Right cardiac atrium (tissue), 5 donors: Measurements from ENCODE around the gene TMEM63B. TPM values are rescaled to one million over a fixed set of nuclear protein-coding genes. Genes with fewer than 3 reads are reported as not detected.

Source experiments
- ATAC-seq, 2 donors: fragments of 200-7000 bp; cut with Tn5 transposase; one replicate each; pipeline versions ENCODE4 v1.8.0 to v1.9.1; 2020; ENCODE audit warnings: moderate library complexity in 2 of 2, mild to moderate bottlenecking in 1 of 2
- DNase-seq, 3 donors: peaks; one replicate each; pipeline ENCODE4 v3.0.0-alpha.2; 2020
- H3K27ac ChIP-seq: one replicate; pipeline ENCODE4 v1.5.1; 2013; ENCODE audit warnings: mild to moderate bottlenecking, low read length, control low read depth, moderate library complexity
- H3K27me3 ChIP-seq: one replicate; pipeline ENCODE4 v1.6.1; 2013; ENCODE audit not compliant: control insufficient read depth, insufficient read depth
- H3K4me1 ChIP-seq: one replicate; pipeline ENCODE4 v1.6.1; 2013; ENCODE audit warnings: low read length; ENCODE audit not compliant: control insufficient read depth, insufficient read depth
- H3K4me3 ChIP-seq: one replicate; pipeline ENCODE4 v1.5.1; 2013; ENCODE audit warnings: low read length, control low read depth
- H3K9me3 ChIP-seq: one replicate; pipeline ENCODE4 v1.6.1; 2013; ENCODE audit warnings: low read length; ENCODE audit not compliant: control insufficient read depth
- WGBS: extraction: QIAGEN DNeasy Blood & Tissue Kit; methylation state at CpG from one replicate; pipeline ENCODE4 v1.1.7; 2013; 5-methylcytosine and 5-hydroxymethylcytosine counted together
- intact Hi-C, 4 donors: fragments of 100-400 bp; cut with DNase I; formaldehyde crosslinking; loops; one replicate each; pipeline versions ENCODE4 v1.11.0 to v1.14.0; 2022 to 2023
- polyA plus RNA-seq: library from polyadenylated mRNA; stranded (reverse); fragments of 200-250 nt; gene quantifications from one replicate; pipeline ENCODE4 v1.2.3, GENCODE V29; 2013
- total RNA-seq, 4 donors: library from RNA; stranded (reverse); fragmentation: NEBNext Ultra II Directional; extraction: Animal tissue kit (Norgen Biotek cat#: 25700); gene quantifications; one replicate each; pipeline ENCODE4 v1.2.1, GENCODE V29; 2021
- donor health status: healthy with polysubstance abuse.
- donor health status: DM: no; HTN: yes; CAD: no.
- donor health status: DM: no; HTN: no; CAD: no.
- donor health status: DM: no; HTN: yes; CAD: no; lungs with severe emphysema.
- donor health status: DM: yes; HTN: yes; CAD: no.

The TMEM63B gene
- total and polyA plus RNA-seq, 5 donors = 27.7 to 44.8 (median 43.3) TPM

DNA sequence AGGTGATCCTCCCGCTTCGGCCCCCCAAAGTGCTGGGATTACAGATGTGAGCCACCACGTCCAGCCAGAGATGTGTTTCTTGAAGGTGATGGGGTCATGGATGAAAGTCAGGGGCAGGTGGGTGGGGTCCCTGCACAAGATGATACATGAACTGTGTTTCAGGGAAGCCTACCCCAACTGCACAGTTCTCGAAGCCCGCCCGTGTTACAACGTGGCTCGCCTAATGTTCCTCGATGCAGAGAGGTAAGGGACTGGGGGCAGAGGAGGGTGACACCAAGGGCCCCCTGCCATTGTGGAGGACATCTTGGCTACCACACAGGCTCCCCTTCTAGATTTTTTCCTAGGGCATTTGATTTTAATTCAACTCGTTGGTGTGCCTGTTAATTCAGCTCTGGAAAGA is 19.3 kb downstream of the TMEM63B start:
- WGBS = 89% methylated on average over 10 of the region's 10 CpGs
- no peak overlapping the region for H3K4me3 ChIP-seq
- intact Hi-C loops = loop anchor here in 1 of 4 donors (5.0 kb wide), 1 partner anchor 49 kb away; no protein-coding TSS in a partner anchor
- H3K4me1 ChIP-seq = peaks cover 2% of the 10 kb centered on the region
- no peaks in the 10 kb centered on the region for H3K9me3 ChIP-seq
- no peak overlapping the region for H3K27ac ChIP-seq
- H3K27me3 ChIP-seq = no peaks in the 10 kb centered on the region
- no peak for DNase-seq
- no peak for ATAC-seq

DNA sequence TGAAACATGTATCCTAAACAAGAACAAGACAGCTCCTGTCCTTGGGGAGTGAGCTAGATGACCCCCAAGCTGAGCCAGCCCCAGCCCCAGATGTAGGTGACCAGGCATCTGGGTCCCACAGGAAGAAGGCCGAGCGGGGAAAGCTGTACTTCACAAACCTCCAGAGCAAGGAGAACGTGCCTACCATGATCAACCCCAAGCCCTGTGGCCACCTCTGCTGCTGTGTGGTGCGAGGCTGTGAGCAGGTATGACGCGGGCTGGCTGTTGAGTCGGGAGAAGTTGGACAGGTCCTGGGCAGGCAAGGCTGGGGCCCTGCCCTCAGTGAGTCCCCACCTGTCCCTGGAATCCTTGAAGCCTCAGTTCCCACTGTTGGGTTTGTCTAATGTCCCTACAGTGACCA is 19.9 kb downstream of the TMEM63B start:
- intact Hi-C loops = loop anchor here in 1 of 4 donors (5.0 kb wide), 1 partner anchor 50 kb away; no protein-coding TSS in a partner anchor
- Histone ChIP-seq H3K4me1 (peaks cover 3% of the 10 kb centered on the region), H3K9me3 (no peaks in the 10 kb centered on the region), H3K4me3 (no peak overlapping the region), H3K27ac (no peak overlapping the region), H3K27me3 (no peaks in the 10 kb centered on the region)
- DNase-seq (no peak), ATAC-seq (no peak)
- WGBS = 95% methylated on average over 7 of the region's 7 CpGs

DNA sequence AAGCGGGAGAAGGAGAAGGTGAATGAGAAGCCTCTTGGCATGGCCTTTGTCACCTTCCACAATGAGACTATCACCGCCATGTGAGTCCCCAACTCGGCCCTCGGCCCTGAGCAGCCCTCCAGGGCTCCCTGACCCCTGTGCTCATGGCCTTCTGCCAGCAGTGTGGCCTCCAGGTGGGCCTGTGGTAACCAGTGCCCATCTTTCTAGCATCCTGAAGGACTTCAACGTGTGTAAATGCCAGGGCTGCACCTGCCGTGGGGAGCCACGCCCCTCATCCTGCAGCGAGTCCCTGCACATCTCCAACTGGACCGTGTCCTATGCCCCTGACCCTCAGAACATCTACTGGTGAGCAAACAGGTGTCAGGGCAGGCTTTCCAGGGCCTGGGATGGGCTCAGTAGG is 21.0 kb downstream of the TMEM63B start:
- Histone ChIP-seq H3K27me3 (no peaks in the 10 kb centered on the region), H3K4me3 (no peak overlapping the region), H3K9me3 (no peaks in the 10 kb centered on the region), H3K4me1 (peaks cover 3% of the 10 kb centered on the region), H3K27ac (no peak overlapping the region)
- no peak for ATAC-seq
- no peak for DNase-seq
- intact Hi-C loops = loop anchor here in 1 of 4 donors (5.0 kb wide), 1 partner anchor 51 kb away; no protein-coding TSS in a partner anchor
- WGBS = 85% methylated on average over 9 of the region's 9 CpGs

DNA sequence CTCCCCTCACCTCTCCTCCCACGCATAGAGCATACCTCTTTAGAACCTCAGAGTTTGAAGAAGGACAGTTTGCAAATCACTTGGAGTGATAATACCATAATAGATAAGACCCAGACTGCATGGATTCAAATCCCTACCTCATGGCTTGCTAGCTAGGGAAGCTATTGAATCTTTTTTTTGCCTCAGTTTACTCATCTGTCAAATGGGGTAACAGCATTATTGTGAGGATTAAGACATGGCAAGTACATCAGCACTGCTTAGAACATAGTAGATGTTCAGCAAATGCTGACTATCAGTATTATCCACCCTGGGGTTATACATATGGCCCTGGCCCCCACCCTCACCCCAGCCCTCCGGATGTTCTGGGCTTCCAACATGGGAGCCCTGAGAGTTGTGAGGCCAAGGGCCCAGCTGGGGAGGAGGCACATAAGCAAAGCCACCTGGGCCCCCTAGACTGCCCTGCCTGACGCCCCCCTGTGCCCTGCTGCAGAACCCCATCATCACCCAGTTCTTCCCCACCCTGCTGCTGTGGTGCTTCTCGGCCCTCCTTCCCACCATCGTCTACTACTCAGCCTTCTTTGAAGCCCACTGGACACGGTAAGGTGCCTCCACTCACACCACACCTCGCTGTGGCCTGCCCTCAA is 22.1 kb downstream of the TMEM63B start:
- H3K4me3 ChIP-seq = no peak overlapping the region
- H3K27ac ChIP-seq = no peak overlapping the region
- DNase-seq (no peak), ATAC-seq (no peak)
- intact Hi-C loops = loop anchor here in 3 of 4 donors (2.0 to 5.0 kb wide), 2 partner anchors 51 to 52 kb away; no protein-coding TSS in a partner anchor
- 82% methylated on average over 7 of the region's 7 CpGs for WGBS
- no peaks in the 10 kb centered on the region for H3K27me3 ChIP-seq
- H3K9me3 ChIP-seq = no peaks in the 10 kb centered on the region
- peaks cover 3% of the 10 kb centered on the region for H3K4me1 ChIP-seq

DNA sequence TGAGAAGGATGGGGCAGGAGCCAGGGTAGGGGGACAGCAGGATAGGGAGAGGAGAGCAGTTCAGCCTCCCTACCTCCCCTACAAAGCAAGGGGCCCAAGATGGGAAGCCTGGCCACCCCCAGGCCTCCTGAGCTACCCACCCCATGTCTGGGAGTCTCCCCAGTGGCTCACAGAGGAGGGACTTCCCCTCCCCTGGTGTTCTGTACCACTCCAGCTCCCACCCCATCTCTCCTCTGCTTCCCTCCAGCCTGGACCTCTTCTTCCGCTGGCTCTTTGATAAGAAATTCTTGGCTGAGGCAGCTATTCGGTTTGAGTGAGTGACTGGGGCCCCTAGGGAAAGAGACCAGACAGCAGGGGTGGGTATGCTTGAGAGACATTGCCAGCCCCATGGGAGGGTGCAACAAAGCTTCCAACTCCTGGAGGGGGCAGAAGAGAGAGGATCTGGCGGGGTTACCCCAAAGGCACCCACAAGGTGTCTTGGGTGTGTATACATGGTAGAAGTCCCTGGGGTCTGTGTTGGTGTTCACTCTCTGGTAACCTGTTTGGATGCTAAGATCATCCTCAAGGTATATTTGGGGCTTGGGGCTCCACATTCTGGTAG is 23.1 kb downstream of the TMEM63B start:
- no peak overlapping the region for H3K27ac ChIP-seq
- H3K4me1 ChIP-seq = peaks cover 3% of the 10 kb centered on the region
- DNase-seq (no peak), ATAC-seq (no peak)
- intact Hi-C loops = loop anchor here in 2 of 4 donors (2.0 to 5.0 kb wide), 2 partner anchors 52 to 53 kb away; no protein-coding TSS in a partner anchor
- H3K27me3 ChIP-seq = no peaks in the 10 kb centered on the region
- H3K4me3 ChIP-seq = no peak overlapping the region
- 49% methylated on average over 3 of the region's 3 CpGs for WGBS
- no peaks in the 10 kb centered on the region for H3K9me3 ChIP-seq

DNA sequence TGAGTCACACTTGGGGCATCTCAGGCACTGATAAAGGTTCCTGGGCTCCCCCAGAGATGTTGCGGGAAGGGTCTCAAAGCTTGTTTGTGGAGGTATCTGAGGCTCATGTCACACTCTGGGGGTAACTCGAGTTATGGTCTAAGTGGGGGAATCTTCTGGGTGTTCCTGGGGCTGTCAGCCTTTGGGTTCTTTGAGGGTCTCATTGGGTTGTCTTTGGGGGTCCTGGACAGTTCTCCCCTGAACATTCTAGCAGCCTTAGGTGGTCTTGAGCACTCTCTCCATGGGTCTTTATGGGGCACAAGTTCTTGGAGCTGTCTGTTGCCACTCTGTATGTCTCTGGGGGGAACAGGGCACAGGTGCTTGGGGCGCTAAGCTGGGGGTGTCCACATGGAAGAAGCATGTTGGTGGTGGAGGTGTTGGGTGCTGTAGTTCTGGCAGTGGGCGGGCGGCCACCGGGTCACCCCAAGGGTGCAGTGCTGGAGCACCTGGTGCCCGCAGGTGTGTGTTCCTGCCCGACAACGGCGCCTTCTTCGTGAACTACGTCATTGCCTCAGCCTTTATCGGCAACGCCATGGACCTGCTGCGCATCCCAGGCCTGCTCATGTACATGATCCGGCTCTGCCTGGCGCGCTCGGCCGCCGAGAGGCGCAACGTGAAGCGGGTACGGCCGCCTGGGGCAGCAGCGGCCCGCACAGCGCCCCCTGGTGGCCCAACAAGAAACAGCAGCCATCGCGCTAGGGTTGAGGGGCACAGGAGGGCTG is 24.2 kb downstream of the TMEM63B start:
- ATAC-seq = peak; percentile 68 to 74
- H3K4me3 ChIP-seq = no peak overlapping the region
- 25% methylated on average over 31 of the region's 31 CpGs for WGBS
- H3K27me3 ChIP-seq = no peaks in the 10 kb centered on the region
- peak; percentile 74 to 91 (median 90) for DNase-seq
- H3K4me1 ChIP-seq = peaks cover 3% of the 10 kb centered on the region
- intact Hi-C loops = loop anchor here in 3 of 4 donors (2.0 to 5.0 kb wide), 3 partner anchors 51 to 54 kb away; no protein-coding TSS in a partner anchor
- H3K9me3 ChIP-seq = no peaks in the 10 kb centered on the region
- H3K27ac ChIP-seq = no peak overlapping the region

DNA sequence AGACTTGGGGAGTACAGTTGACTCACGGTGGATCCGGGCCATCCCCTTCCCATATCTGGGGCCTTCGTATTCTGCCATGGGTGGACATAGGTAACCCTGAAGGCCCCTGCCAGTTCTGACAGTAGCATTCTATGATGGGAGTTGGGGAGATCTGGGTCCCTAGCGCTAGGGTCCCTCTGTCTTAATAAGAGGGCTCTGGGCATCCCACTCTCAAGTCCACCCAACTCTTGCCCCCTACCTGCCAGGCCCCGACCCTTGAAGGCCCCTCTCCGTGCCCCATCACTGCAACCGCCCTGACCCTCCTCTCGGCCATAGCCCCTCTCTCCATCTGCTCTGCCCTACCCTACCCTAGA is 24.7 kb downstream of the TMEM63B start:
- intact Hi-C loops = loop anchor here in 2 of 4 donors (2.0 to 5.0 kb wide), 2 partner anchors 51 to 55 kb away; no protein-coding TSS in a partner anchor
- Histone ChIP-seq H3K9me3 (no peaks in the 10 kb centered on the region), H3K27me3 (no peaks in the 10 kb centered on the region), H3K27ac (no peak overlapping the region), H3K4me3 (no peak overlapping the region), H3K4me1 (peaks cover 3% of the 10 kb centered on the region)
- ATAC-seq (peak; percentile 2 to 3), DNase-seq (no peak)
- 54% methylated on average over 8 of the region's 8 CpGs for WGBS

DNA sequence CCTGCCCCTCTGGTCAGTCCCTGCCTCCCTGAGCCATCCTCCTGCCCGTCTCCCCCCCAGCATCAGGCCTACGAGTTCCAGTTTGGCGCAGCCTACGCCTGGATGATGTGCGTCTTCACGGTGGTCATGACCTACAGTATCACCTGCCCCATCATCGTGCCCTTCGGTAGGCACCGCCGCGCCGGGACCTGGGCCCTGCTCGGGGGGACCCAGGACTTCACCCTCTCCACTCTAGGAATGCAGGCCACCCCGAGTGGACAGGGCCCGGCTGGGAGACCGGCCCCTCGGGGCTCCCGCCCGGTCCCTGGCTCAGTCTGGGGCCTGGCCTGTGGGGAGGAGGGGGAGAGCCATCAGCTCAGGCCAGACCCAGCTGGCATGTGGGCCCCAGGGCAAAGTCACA is 25.2 kb downstream of the TMEM63B start:
- ATAC-seq = peak in 1 of 2 donors; percentile 2
- Histone ChIP-seq H3K27me3 (no peaks in the 10 kb centered on the region), H3K4me1 (peaks cover 3% of the 10 kb centered on the region), H3K9me3 (no peaks in the 10 kb centered on the region), H3K4me3 (no peak overlapping the region), H3K27ac (no peak overlapping the region)
- intact Hi-C loops = loop anchor here in 2 of 4 donors (2.0 to 5.0 kb wide), 2 partner anchors 52 to 55 kb away; no protein-coding TSS in a partner anchor
- no peak for DNase-seq
- WGBS = 94% methylated on average over 19 of the region's 19 CpGs

DNA sequence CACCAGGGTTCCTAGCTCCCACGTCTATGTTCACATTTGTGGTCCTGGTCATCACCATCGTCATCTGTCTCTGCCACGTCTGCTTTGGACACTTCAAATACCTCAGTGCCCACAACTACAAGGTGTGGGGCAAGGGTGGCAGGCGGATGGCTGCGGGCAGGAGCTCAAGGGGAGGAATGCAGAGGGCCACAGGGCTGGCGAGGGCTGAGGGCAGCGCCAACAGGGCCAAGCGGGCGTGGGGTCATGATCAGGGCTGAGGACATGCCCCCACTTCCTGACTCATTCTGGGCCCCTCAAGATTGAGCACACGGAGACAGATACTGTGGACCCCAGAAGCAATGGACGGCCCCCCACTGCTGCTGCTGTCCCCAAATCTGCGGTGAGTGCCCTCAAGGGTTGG is 26.7 kb downstream of the TMEM63B start:
- H3K9me3 ChIP-seq = no peaks in the 10 kb centered on the region
- H3K4me3 ChIP-seq = no peak overlapping the region
- ATAC-seq = no peak
- WGBS = 89% methylated on average over 12 of the region's 12 CpGs
- no peak for DNase-seq
- H3K27me3 ChIP-seq = no peaks in the 10 kb centered on the region
- H3K27ac ChIP-seq = no peak overlapping the region
- intact Hi-C loops = loop anchor here in 1 of 4 donors (5.0 kb wide), 1 partner anchor 57 kb away; no protein-coding TSS in a partner anchor
- peaks cover 3% of the 10 kb centered on the region for H3K4me1 ChIP-seq

DNA sequence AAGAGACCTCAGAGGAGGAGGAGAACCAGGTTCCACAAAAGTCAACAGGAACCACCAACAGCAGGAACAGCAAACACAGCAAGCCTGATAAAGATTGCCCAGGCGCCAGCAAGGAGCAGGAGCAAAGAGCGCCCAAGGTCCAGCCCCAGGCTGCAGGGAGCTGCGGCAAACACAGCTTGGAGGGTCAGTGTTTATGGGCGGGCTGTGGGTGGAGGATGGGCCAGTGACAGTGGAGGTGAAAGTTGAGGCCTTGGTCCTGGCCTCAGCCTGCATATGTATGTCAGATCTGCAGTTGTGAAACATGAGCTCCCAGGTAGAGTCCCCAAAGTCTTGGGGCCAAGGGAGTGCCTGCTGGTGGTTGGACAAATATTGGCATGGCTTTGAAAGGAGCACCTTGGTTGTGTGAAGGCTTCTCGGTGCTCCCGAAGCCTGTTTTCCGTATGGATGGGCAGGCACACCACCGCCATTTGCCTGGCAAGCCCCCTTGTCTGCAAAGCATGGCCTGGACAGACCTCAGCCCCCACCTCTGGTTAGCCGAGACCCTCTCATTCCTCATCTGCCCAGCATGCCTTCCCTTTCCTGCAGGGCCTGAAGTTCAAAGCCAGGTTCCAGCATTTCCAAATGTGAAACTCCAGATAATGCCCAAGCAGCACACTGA is 29.3 kb downstream of the TMEM63B start:
- no peaks in the 10 kb centered on the region for H3K27me3 ChIP-seq
- H3K4me1 ChIP-seq = peaks cover 1% of the 10 kb centered on the region
- WGBS = 85% methylated on average over 9 of the region's 9 CpGs
- ATAC-seq (no peak), DNase-seq (no peak)
- intact Hi-C loops = no loop called here
- no peak overlapping the region for H3K4me3 ChIP-seq
- no peak overlapping the region for H3K27ac ChIP-seq
- no peaks in the 10 kb centered on the region for H3K9me3 ChIP-seq
